ENCODE data around the gene RBFOX2. TPM values are rescaled to one million over a fixed set of nuclear protein-coding genes. Genes with fewer than 3 reads are reported as not detected.

RBFOX2 gene
- total and polyA plus RNA-seq, 2 of the 8 experiments (the other 6 are each of a cell fraction or from before 2014, with no cell fraction given), result 121 to 122 TPM

- TF ChIP-seq TBP (IDR thresholded peaks at IDR 0.05; ENCODE audit: low read depth, low read length) (no peak), PHF8 (conservative IDR thresholded peaks at IDR 0.05; ENCODE audit: low read depth, low read length) (no peak), JUN (IDR thresholded peaks at IDR 0.05; ENCODE audit: low read depth, low read length) (no peak), POLR2AphosphoS5 (IDR thresholded peaks at IDR 0.05; ENCODE audit: low read depth, low read length) (no peak)
Observed at GRCh38 chr22:35795476-35795875, 233.1 kb downstream of the RBFOX2 start (continued).

All from H1 (cell line).